B cell (primary cell): ENCODE measurements around the gene SEC14L5. TPM values are rescaled to one million over a fixed set of nuclear protein-coding genes. Genes with fewer than 3 reads are reported as not detected.

Experiments used
- ATAC-seq: fragments of 200-7000 bp; cut with Tn5 transposase; one replicate; pipeline ENCODE4 v1.10.0; 2021; ENCODE audit warnings: low read depth, mild to moderate bottlenecking, moderate number of reproducible peaks, moderate library complexity
- CTCF ChIA-PET: fragments of 350-600 bp; sonication (Branson Sonifier 250); formaldehyde crosslinking; loops from one replicate; lab custom pipeline; 2021; ENCODE audit warnings: antibody characterized with exemption, inconsistent platforms; lab: Charles Lee
- POLR2A ChIA-PET: fragments of 350-600 bp; sonication (Branson Sonifier 250); formaldehyde crosslinking; loops from one replicate; lab custom pipeline; 2021; ENCODE audit warnings: antibody characterized with exemption; lab: Charles Lee
- DNase-seq: peaks from one replicate; pipeline ENCODE4 v3.0.0; 2013
- H2AFZ ChIP-seq: 2 replicates; pipeline ENCODE4 v1.6.1; 2012; ENCODE audit warnings: mild to moderate bottlenecking, low read depth, low read length; ENCODE audit not compliant: insufficient read depth, poor library complexity, severe bottlenecking
- H3K27ac ChIP-seq, 2 donors: 1 replicate in 1 of 2; 2 replicates in 1 of 2; pipeline ENCODE4 v1.5.1; 2012 to 2013; ENCODE audit warnings: low read length in 2 of 2, mild to moderate bottlenecking in 2 of 2, moderate library complexity in 1 of 2
- H3K27me3 ChIP-seq, 4 experiments: fragments of 200-600 bp in 1 of 4; sonication (generic) in 1 of 4; replicated peaks in 1 of 4; 1 replicate in 2 of 4; 2 replicates in 2 of 4; pipeline versions ENCODE4 v1.6.1 to v1.7.0; 2013 to 2016; ENCODE audit warnings: low read length in 3 of 4, mild to moderate bottlenecking in 2 of 4, mixed read lengths in 1 of 4, moderate library complexity in 1 of 4; ENCODE audit not compliant: insufficient read depth in 4 of 4, control insufficient read depth in 3 of 4; ENCODE audit errors: control extremely low read depth in 1 of 4
- H3K36me3 ChIP-seq, 2 experiments: replicated peaks in 1 of 2; 1 replicate in 1 of 2; 2 replicates in 1 of 2; pipeline versions ENCODE4 v1.6.1 to v1.7.1; 2013; ENCODE audit warnings: low read length in 1 of 2; ENCODE audit not compliant: insufficient read depth in 2 of 2, control insufficient read depth in 1 of 2; ENCODE audit errors: control extremely low read depth in 1 of 2, extremely low read depth in 1 of 2
- H3K4me1 ChIP-seq, 2 donors: fragments of 200-600 bp in 1 of 2; sonication (generic) in 1 of 2; 1 replicate in 1 of 2; 2 replicates in 1 of 2; pipeline versions ENCODE4 v1.5.1 to v1.6.1; 2013 to 2017; ENCODE audit warnings: low read length in 2 of 2; ENCODE audit not compliant: control insufficient read depth in 2 of 2, insufficient read depth in 2 of 2
- H3K4me2 ChIP-seq: replicated peaks from 2 replicates; pipeline ENCODE3; 2012; ENCODE audit warnings: mild to moderate bottlenecking, low read depth, low read length; ENCODE audit not compliant: poor library complexity, severe bottlenecking
- H3K4me3 ChIP-seq, 5 experiments: fragments of 200-600 bp in 1 of 5; sonication (generic) in 1 of 5; 1 replicate in 3 of 5; 2 replicates in 2 of 5; pipeline versions ENCODE4 v1.5.1 to v1.7.0; 2011 to 2016; ENCODE audit warnings: low read length in 4 of 5, mild to moderate bottlenecking in 4 of 5, low read depth in 2 of 5, control low read depth in 1 of 5, moderate library complexity in 1 of 5; ENCODE audit not compliant: insufficient read depth in 1 of 5; ENCODE audit errors: control extremely low read depth in 1 of 5, extremely low read depth in 1 of 5
- H3K79me2 ChIP-seq: fragments of 200-600 bp; sonication (generic); one replicate; pipeline ENCODE4 v1.6.0; 2016; ENCODE audit warnings: low read length; ENCODE audit not compliant: control insufficient read depth, insufficient read depth
- H3K9ac ChIP-seq: fragments of 200-600 bp; sonication (generic); 2 replicates; pipeline ENCODE4 v1.6.1; 2017; ENCODE audit warnings: mild to moderate bottlenecking, low read length, moderate library complexity
- H3K9me3 ChIP-seq, 3 donors: one replicate each; pipeline versions ENCODE4 v1.6.1 to v1.7.1; 2013; ENCODE audit warnings: low read length in 2 of 3; ENCODE audit not compliant: control insufficient read depth in 2 of 3, insufficient read depth in 1 of 3; ENCODE audit errors: control extremely low read depth in 1 of 3
- H4K20me1 ChIP-seq: 2 replicates; pipeline ENCODE4 v1.6.0; 2012; ENCODE audit warnings: mild to moderate bottlenecking, low read length; ENCODE audit not compliant: insufficient read depth, control insufficient read depth, poor library complexity, severe bottlenecking
- H3K27ac Mint-ChIP-seq: one replicate; pipeline ENCODE4 v1.8.0; 2021; ENCODE audit warnings: mixed read lengths
- H3K27me3 Mint-ChIP-seq: one replicate; pipeline ENCODE4 v1.8.0; 2021; ENCODE audit warnings: mixed read lengths
- H3K4me1 Mint-ChIP-seq: one replicate; pipeline ENCODE4 v1.8.0; 2021; ENCODE audit warnings: mixed read lengths
- H3K4me3 Mint-ChIP-seq: one replicate; pipeline ENCODE4 v1.8.0; 2021; ENCODE audit warnings: mixed read lengths
- H3K9me3 Mint-ChIP-seq: one replicate; pipeline ENCODE4 v1.8.0; 2022; ENCODE audit warnings: mixed read lengths; ENCODE audit not compliant: insufficient read depth
- CTCF ChIP-seq: fragments of 200-600 bp; IDR thresholded peaks from one replicate; pipeline ENCODE4 v1.8.0; 2022; ENCODE audit warnings: antibody characterized with exemption, mild to moderate bottlenecking
- EZH2 ChIP-seq: IDR thresholded peaks from 2 replicates; pipeline ENCODE4 v1.6.1; 2012; ENCODE audit warnings: borderline replicate concordance, low read depth, mild to moderate bottlenecking, moderate library complexity, low read length; ENCODE audit not compliant: insufficient read depth, poor library complexity, severe bottlenecking
- WGBS: methylation state at CpG from one replicate; pipeline ENCODE4 v1.1.5; 2013; ENCODE audit warnings: missing lambda C conversion rate; ENCODE audit not compliant: insufficient coverage; 5-methylcytosine and 5-hydroxymethylcytosine counted together
- intact Hi-C: fragments of 100-400 bp; cut with micrococcal nuclease; formaldehyde crosslinking; loops from one replicate; pipeline ENCODE4 v1.10.0; 2022
- polyA plus RNA-seq: library from polyadenylated mRNA; depleted of rRNA; stranded (reverse); fragments of >200 nt; gene quantifications from 2 replicates; pipeline ENCODE4 v1.2.3, GENCODE V29; 2012
- total RNA-seq, 2 donors: library from RNA; stranded (reverse); fragments of 120-200 nt in 1 of 2; gene quantifications; 1 replicate in 1 of 2; 2 replicates in 1 of 2; pipeline versions ENCODE4 v1.2.3 to v1.2.4, GENCODE V29; 2013 to 2022

Gene SEC14L5
- total and polyA plus RNA-seq, 2 donors (not counting 1 experiment from before 2014, with no cell fraction given) = not detected

GRCh38 chr16:4979736-4980660 is 21.9 kb downstream of the SEC14L5 start:
- WGBS = 63% methylated on average over 20 of the region's 25 CpGs
- Histone ChIP-seq H3K27ac (no peak overlapping the region), H3K36me3 (no peaks in the 10 kb centered on the region), H3K27me3 (peaks cover 0 to 14% (median 2%) of the 10 kb centered on the region in 4 experiments), H2AFZ (no peak overlapping the region), H3K9ac (no peak overlapping the region), H4K20me1 (no peaks in the 10 kb centered on the region), H3K9me3 (peaks cover 0 to 17% (median 8%) of the 10 kb centered on the region in 3 donors), H3K4me2 (no peak overlapping the region), H3K4me3 (no peak overlapping the region), H3K4me1 (peaks cover 14 to 15% of the 10 kb centered on the region in 2 donors), H3K79me2 (no peaks in the 10 kb centered on the region)
- Mint-ChIP-seq H3K27ac (no peak overlapping the region), H3K27me3 (peaks cover 18% of the 10 kb centered on the region), H3K4me1 (peaks cover 10% of the 10 kb centered on the region), H3K9me3 (no peaks in the 10 kb centered on the region), H3K4me3 (no peak overlapping the region)
- intact Hi-C loops = no loop called here
- ChIA-PET CTCF (no interaction called here), POLR2A (no interaction called here)
- ATAC-seq (no peak), DNase-seq (no peak)
- no peak for TF ChIP-seq CTCF
- no peak for TF ChIP-seq EZH2

GRCh38 chr16:4980691-4981090 is 22.6 kb downstream of the SEC14L5 start:
- whole genome bisulfite sequencing = 88% methylated on average over 5 of the region's 10 CpGs
- no peak for DNase-seq
- ATAC-seq = no peak
- intact Hi-C loops = no loop called here
- POLR2A ChIA-PET = no interaction called here
- H3K27ac ChIP-seq = no peak overlapping the region
- peaks cover 18% of the 10 kb centered on the region for H3K27me3 Mint-ChIP-seq
- H3K4me1 Mint-ChIP-seq = peaks cover 6% of the 10 kb centered on the region
- no peak overlapping the region for H3K9ac ChIP-seq
- TF ChIP-seq EZH2 (no peak), CTCF (no peak)
- H3K36me3 ChIP-seq = no peaks in the 10 kb centered on the region
- H4K20me1 ChIP-seq = no peaks in the 10 kb centered on the region
- H3K4me2 ChIP-seq = no peak overlapping the region
- no peak overlapping the region for H2AFZ ChIP-seq
- CTCF ChIA-PET = no interaction called here
- no peaks in the 10 kb centered on the region for H3K79me2 ChIP-seq
- no peak overlapping the region for H3K27ac Mint-ChIP-seq
- peaks cover 0 to 14% (median 2%) of the 10 kb centered on the region in 4 experiments for H3K27me3 ChIP-seq
- H3K9me3 Mint-ChIP-seq = no peaks in the 10 kb centered on the region
- H3K4me1 ChIP-seq = peaks cover 11 to 12% of the 10 kb centered on the region in 2 donors
- H3K4me3 Mint-ChIP-seq = no peak overlapping the region
- no peak overlapping the region for H3K4me3 ChIP-seq
- peaks cover 0 to 19% (median 8%) of the 10 kb centered on the region in 3 donors for H3K9me3 ChIP-seq
